WTC11 (cell line): ENCODE results near the gene C3. TPM values are rescaled to one million over a fixed set of nuclear protein-coding genes. Genes with fewer than 3 reads are reported as not detected.
"Not testable (repeated sequence)": the region's sequence is repeated elsewhere in the genome, so short reads cannot be mapped to it uniquely, and the experiment has no call there.

Experiments
- ATAC-seq: fragments of 200-7000 bp; cut with Tn5 transposase; 2 replicates; pipeline ENCODE4 v1.10.0; 2021; ENCODE audit warnings: mild to moderate bottlenecking, moderate library complexity
- CTCF ChIA-PET: fragments of 300-600 bp; sonication (Branson Sonifier 250); formaldehyde crosslinking; loops from one replicate; lab custom pipeline; 2021; ENCODE audit warnings: antibody characterized with exemption; lab: Charles Lee
- POLR2A ChIA-PET: fragments of 350-600 bp; sonication (Branson Sonifier 250); formaldehyde crosslinking; loops from one replicate; lab custom pipeline; 2021; ENCODE audit warnings: antibody characterized with exemption; lab: Charles Lee
- DNase-seq: peaks from one replicate; pipeline ENCODE4 v3.0.0; 2021; ENCODE audit warnings: low spot score
- H3K27ac Mint-ChIP-seq: 2 replicates; pipeline ENCODE4 v1.8.0; 2021; ENCODE audit warnings: mixed read lengths
- H3K27me3 Mint-ChIP-seq: 2 replicates; pipeline ENCODE4 v1.8.0; 2021; ENCODE audit warnings: low read depth, mild to moderate bottlenecking, moderate library complexity, mixed read lengths
- H3K36me3 Mint-ChIP-seq: 2 replicates; pipeline ENCODE4 v1.8.0; 2021; ENCODE audit warnings: mixed read lengths
- H3K4me1 Mint-ChIP-seq: 2 replicates; pipeline ENCODE4 v1.8.0; 2022; ENCODE audit warnings: mixed read lengths
- H3K4me3 Mint-ChIP-seq: 2 replicates; pipeline ENCODE4 v1.8.0; 2021; ENCODE audit warnings: mild to moderate bottlenecking, moderate library complexity, mixed read lengths
- H3K9me3 Mint-ChIP-seq: 2 replicates; pipeline ENCODE4 v1.8.0; 2021; ENCODE audit warnings: mixed read lengths
- AFF4 ChIP-seq: sonication (generic); formaldehyde crosslinking; IDR thresholded peaks from 2 replicates; pipeline ENCODE4 v1.8.1; 2023; ENCODE audit warnings: mild to moderate bottlenecking, missing genetic modification reagents, borderline replicate concordance
- ATF2 ChIP-seq: sonication (generic); formaldehyde crosslinking; IDR thresholded peaks from 2 replicates; pipeline ENCODE4 v1.8.1; 2022; ENCODE audit warnings: low read depth, missing genetic modification reagents, borderline replicate concordance
- ATF3 ChIP-seq: sonication (generic); formaldehyde crosslinking; conservative IDR thresholded peaks from 2 replicates; pipeline ENCODE4 v1.8.1; 2022; ENCODE audit warnings: mild to moderate bottlenecking, missing genetic modification reagents
- ATF6 ChIP-seq: sonication (generic); formaldehyde crosslinking; IDR thresholded peaks from 2 replicates; pipeline ENCODE4 v1.8.1; 2023; ENCODE audit warnings: mild to moderate bottlenecking, missing genetic modification reagents
- CBFB ChIP-seq: sonication (generic); formaldehyde crosslinking; IDR thresholded peaks from 2 replicates; pipeline ENCODE4 v1.8.1; 2022; ENCODE audit warnings: mild to moderate bottlenecking, low read depth, missing genetic modification reagents
- E2F1 ChIP-seq: sonication (generic); formaldehyde crosslinking; IDR thresholded peaks from 2 replicates; pipeline ENCODE4 v1.8.0; 2022; ENCODE audit warnings: mild to moderate bottlenecking, missing genetic modification reagents
- E2F4 ChIP-seq: sonication (generic); formaldehyde crosslinking; IDR thresholded peaks from 2 replicates; pipeline ENCODE4 v1.8.1; 2022; ENCODE audit warnings: low read depth, mild to moderate bottlenecking, moderate library complexity, missing genetic modification reagents, borderline replicate concordance
- GRHL2 ChIP-seq: fragments of 250-450 bp; sonication (Bioruptor Pico); IDR thresholded peaks from 2 replicates; pipeline ENCODE4 v1.8.0; 2022; ENCODE audit warnings: mild to moderate bottlenecking, moderate library complexity; ENCODE audit not compliant: insufficient replicate concordance, severe bottlenecking
- HMGA2 ChIP-seq: fragments of 250-450 bp; sonication (Bioruptor Pico); IDR thresholded peaks from 2 replicates; pipeline ENCODE4 v1.4.0; 2021; ENCODE audit warnings: mild to moderate bottlenecking, moderate library complexity
- IRF2 ChIP-seq: sonication (generic); formaldehyde crosslinking; IDR thresholded peaks from 2 replicates; pipeline ENCODE4 v1.8.0; 2022; ENCODE audit warnings: low read depth, missing genetic modification reagents, borderline replicate concordance
- MXD4 ChIP-seq: fragments of 250-450 bp; sonication (Bioruptor Pico); IDR thresholded peaks from 2 replicates; pipeline ENCODE4 v1.8.0; 2021; ENCODE audit warnings: mild to moderate bottlenecking, moderate library complexity, borderline replicate concordance
- MYBL2 ChIP-seq: sonication (generic); formaldehyde crosslinking; IDR thresholded peaks from 2 replicates; pipeline ENCODE4 v1.8.1; 2023; ENCODE audit warnings: mild to moderate bottlenecking, moderate library complexity, missing genetic modification reagents
- NR1H2 ChIP-seq: sonication (generic); formaldehyde crosslinking; IDR thresholded peaks from 2 replicates; pipeline ENCODE4 v1.9.0; 2021; ENCODE audit warnings: mild to moderate bottlenecking, moderate library complexity, missing genetic modification reagents
- OVOL2 ChIP-seq: fragments of 250-450 bp; sonication (Bioruptor Pico); IDR thresholded peaks from 2 replicates; pipeline ENCODE4 v1.9.0; 2021; ENCODE audit warnings: mild to moderate bottlenecking, borderline replicate concordance
- PRDM15 ChIP-seq: sonication (generic); formaldehyde crosslinking; IDR thresholded peaks from 2 replicates; pipeline ENCODE4 v1.8.0; 2022; ENCODE audit warnings: missing genetic modification reagents
- RELA ChIP-seq: sonication (generic); formaldehyde crosslinking; IDR thresholded peaks from 2 replicates; pipeline ENCODE4 v1.8.1; 2022; ENCODE audit warnings: missing genetic modification reagents, mild to moderate bottlenecking, borderline replicate concordance
- ZNF425 ChIP-seq: fragments of 250-450 bp; sonication (Bioruptor Pico); conservative IDR thresholded peaks from 2 replicates; pipeline ENCODE4 v1.9.0; 2021; ENCODE audit warnings: mild to moderate bottlenecking
- total RNA-seq: library from RNA; stranded (reverse); gene quantifications from 3 replicates; pipeline ENCODE4 v1.2.3, GENCODE V29; 2021

C3 gene
- total RNA-seq, 1 experiment from 2014 or later, result 7.0 TPM

- no peak for TF ChIP-seq PRDM15
- no peak for TF ChIP-seq IRF2
- TF ChIP-seq RELA (CRISPR knock-in tag), result no peak
- no peak for TF ChIP-seq GRHL2 (CRISPR knock-in tag)
- no peak for TF ChIP-seq MYBL2
- no peak for TF ChIP-seq ATF6 (CRISPR knock-in tag)
- TF ChIP-seq MXD4 (CRISPR knock-in tag), result no peak
- TF ChIP-seq CBFB (CRISPR knock-in tag), result no peak
- no peak for TF ChIP-seq ATF3 (CRISPR knock-in tag)
- no peak for TF ChIP-seq AFF4
- TF ChIP-seq NR1H2, result no peak
- no peak for TF ChIP-seq ZNF425 (CRISPR knock-in tag)
- no peak for TF ChIP-seq ATF2 (CRISPR knock-in tag)
- no peak for TF ChIP-seq OVOL2 (CRISPR knock-in tag)
- no peak for TF ChIP-seq E2F4 (CRISPR knock-in tag)
- TF ChIP-seq HMGA2 (CRISPR knock-in tag), result no peak
- TF ChIP-seq E2F1 (CRISPR knock-in tag), result no peak
- H3K27me3 Mint-ChIP-seq, result no peaks in the 10 kb centered on the region
- ATAC-seq (no peak), DNase-seq (no peak)
- ChIA-PET CTCF (interaction anchor here (0.5 kb wide), 1 partner anchor 113 kb away, joined by 3 read pairs; no protein-coding TSS in a partner anchor), POLR2A (no interaction called here)
- no peak overlapping the region; the same call in 1 of the 2 replicates for H3K27ac Mint-ChIP-seq
- H3K9me3 Mint-ChIP-seq, result no peaks in the 10 kb centered on the region
- H3K36me3 Mint-ChIP-seq, result peaks cover 61% of the 10 kb centered on the region
- H3K4me1 Mint-ChIP-seq, result peaks cover 5% of the 10 kb centered on the region; the same call in 1 of the 2 replicates
- H3K4me3 Mint-ChIP-seq, result no peak overlapping the region
Observed at GRCh38 chr19:6750062-6750461, 29.6 kb upstream of the C3 start.

GRCh38 chr19:6748543-6748942 is 28.1 kb upstream of the C3 start:
- Mint-ChIP-seq H3K36me3 (peaks cover 64% of the 10 kb centered on the region), H3K4me1 (peaks cover 15% of the 10 kb centered on the region)
- CTCF ChIA-PET, result interaction anchor here (0.6 kb wide), 2 partner anchors 23 to 71 kb away, joined by 3 to 4 read pairs; no protein-coding TSS in a partner anchor
- H3K27ac Mint-ChIP-seq, POLR2A ChIA-PET, H3K4me3 Mint-ChIP-seq, H3K9me3 Mint-ChIP-seq, ATAC-seq, H3K27me3 Mint-ChIP-seq, DNase-seq: not testable (repeated sequence)
